SK-MEL-5 (cell line): ENCODE results near the gene AGPAT4. TPM values are rescaled to one million over a fixed set of nuclear protein-coding genes. Genes with fewer than 3 reads are reported as not detected.

Experiments
- DNase-seq: peaks from one replicate; pipeline ENCODE4 v3.0.0-alpha.2; 2016; ENCODE audit warnings: low read depth, low spot score
- in situ Hi-C: cut with HindIII; loops from 2 replicates; pipeline ENCODE4 v1.10.0; 2016; ENCODE audit warnings: low sequenced_read_pairs, high pct_unique_total_duplicates, low pct_unique_long_range_greater_than_20kb
- total RNA-seq: library from RNA; depleted of rRNA; stranded (reverse); fragments of >200 nt; shearing (Covaris generic); gene quantifications from 2 replicates; pipeline ENCODE4 v1.2.3, GENCODE V29; 2014

AGPAT4 gene
- total RNA-seq, 1 experiment from 2014 or later = 1.4 TPM

GRCh38 chr6:161091972-161092701 is 181.7 kb downstream of the AGPAT4 start:
- DNase-seq = no peak
- in situ Hi-C loops = no loop called here

DNA sequence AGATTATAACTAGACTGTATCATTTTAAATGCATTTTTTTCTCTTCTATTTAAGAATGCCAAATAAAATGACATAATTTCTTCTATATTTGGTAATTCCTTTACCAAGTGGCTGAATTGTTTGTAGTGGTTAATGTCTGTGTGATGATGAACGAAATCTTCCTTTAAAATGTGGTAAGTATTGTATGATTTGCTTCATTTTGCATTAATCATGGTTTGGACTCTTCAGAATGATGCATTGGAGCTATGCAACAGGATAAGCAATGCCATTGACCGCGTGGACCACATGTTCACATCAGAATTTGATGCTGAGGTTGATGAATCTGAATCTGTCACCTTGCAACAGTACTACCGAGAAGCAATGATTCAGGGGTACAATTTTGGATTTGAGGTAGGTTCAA is 182.7 kb downstream of the AGPAT4 start:
- in situ Hi-C loops = no loop called here
- DNase-seq = no peak

DNA sequence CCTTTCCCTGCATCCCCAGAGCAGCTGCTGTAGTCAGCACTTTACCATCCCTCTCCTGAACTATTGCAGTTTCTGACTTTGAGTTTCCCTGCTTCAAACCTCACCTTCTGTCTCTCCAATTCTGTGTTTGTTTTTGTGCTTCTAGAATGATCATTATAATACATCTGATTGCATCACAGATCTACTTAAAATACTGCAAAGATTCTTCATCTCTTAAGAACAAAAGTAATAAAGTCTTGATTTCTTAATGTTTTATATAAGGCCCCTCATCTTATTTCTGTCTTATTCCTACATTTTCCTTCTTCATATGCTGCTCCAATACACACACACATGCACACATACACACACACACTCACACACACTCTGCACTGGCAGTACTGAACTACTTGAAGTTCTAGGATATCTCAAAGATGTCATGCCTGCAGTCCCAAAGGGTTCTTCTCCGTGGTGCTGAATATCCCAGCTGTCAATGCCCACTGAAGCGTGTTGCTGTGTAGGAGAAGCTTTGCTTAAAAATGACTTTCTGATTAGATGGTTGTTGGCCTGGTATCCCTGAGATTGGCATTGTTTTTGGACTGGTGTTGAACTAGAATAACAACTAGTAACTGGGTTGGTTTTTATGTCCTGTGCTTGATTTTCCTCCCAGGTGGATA is 185.1 kb downstream of the AGPAT4 start:
- no peak for DNase-seq
- in situ Hi-C loops = no loop called here

DNA sequence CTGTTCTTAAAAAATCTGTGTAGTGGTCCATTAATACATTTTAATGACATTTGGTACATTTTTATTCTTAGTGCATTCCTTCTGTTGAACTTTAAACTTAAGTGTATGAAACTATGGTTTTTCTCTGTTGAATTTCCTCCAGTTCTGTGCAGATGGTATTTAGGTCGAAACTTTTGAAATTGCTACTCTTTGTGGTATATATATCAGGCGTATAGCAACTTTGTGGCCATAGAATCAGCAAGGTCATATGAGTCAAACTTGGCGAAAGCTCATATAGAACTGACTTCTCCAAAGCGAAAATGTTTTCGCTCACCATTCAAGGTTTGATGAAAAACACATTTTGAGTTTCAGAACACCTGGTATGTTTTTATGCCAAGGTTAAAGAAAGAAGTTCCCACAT is 188.6 kb downstream of the AGPAT4 start:
- no peak for DNase-seq
- in situ Hi-C loops = no loop called here

DNA sequence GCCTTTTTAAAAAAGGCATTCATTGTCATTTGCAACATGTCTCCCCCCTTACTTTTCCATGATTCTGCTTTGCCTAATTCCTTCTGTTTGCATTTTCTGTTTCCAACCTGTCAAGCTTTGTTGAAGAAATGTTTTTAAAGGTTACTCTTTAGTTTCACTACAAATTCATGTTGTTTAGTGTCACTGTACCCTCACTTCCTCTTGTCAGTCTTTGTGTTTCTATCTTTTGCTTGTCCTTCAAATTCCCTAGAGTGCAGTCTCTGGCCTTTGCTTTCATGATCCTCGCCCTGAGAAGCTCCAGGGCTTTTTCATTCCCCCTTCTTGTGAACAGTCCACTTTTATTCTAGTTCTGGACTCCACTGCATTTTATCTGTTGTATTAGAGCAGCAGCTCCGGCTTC is 191.6 kb downstream of the AGPAT4 start:
- in situ Hi-C loops = no loop called here
- peak; percentile 9 for DNase-seq

DNA sequence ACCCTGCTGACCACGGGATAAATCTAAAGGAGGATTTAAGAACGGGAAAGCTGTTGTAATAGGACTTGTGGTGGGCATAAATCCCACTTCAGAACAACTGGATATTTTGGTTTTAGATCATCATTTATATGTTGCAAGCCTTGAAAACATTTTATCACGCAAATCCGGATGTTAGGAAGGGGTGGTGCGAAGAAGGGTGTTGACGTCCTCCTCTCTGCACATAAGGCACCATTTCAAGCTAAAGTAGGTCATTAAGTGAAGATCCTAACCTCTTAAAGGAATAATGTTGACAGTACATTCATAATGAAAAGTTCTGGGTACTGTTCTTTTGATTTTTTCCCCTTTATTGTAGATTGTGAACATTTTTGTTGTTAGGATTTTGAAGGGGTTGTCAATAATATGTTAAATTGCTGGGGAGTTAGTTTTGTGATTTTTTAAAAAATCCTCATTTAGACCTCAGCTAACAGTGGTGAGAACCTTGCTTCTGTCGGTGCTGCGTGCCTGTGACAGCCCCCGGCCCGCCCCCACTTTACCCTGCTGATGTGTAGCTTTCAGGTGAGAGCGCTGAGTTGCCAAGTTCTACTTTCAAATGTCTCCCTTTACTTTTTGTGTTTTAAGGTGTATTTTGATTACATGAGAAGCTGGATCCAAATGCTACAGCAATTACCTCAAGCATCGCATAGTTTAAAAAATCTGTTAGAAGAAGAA is 193.4 kb downstream of the AGPAT4 start:
- no peak for DNase-seq
- in situ Hi-C loops = no loop called here
